ENCODE data around the gene TFDP2.

DNA sequence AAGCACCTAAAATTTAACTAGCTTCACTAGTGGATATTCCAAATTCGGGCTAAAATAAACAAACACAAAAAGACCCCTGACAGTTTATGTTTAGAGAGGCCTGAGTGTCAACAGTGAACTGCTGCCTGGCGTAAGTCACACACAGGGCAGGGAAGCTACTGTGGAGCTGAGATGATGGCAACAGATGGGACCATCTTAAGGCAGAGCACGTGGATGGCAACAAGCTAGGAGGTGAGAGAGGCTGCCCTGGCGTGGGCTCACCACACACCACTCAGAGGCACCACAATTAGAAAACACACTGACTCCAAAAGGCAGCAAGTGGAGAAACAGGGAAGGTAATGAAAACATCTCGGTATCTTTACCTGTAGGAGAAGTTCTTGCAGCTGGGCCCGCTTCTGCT is 179.6 kb downstream of the TFDP2 start:
- TF ChIP-seq, protein P1, sequence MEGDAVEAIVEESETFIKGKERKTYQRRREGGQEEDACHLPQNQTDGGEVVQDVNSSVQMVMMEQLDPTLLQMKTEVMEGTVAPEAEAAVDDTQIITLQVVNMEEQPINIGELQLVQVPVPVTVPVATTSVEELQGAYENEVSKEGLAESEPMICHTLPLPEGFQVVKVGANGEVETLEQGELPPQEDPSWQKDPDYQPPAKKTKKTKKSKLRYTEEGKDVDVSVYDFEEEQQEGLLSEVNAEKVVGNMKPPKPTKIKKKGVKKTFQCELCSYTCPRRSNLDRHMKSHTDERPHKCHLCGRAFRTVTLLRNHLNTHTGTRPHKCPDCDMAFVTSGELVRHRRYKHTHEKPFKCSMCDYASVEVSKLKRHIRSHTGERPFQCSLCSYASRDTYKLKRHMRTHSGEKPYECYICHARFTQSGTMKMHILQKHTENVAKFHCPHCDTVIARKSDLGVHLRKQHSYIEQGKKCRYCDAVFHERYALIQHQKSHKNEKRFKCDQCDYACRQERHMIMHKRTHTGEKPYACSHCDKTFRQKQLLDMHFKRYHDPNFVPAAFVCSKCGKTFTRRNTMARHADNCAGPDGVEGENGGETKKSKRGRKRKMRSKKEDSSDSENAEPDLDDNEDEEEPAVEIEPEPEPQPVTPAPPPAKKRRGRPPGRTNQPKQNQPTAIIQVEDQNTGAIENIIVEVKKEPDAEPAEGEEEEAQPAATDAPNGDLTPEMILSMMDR (conservative IDR thresholded peaks at IDR 0.05; ENCODE audit: low read length) = no peak
- TF ChIP-seq EZH2phosphoT487 (IDR thresholded peaks at IDR 0.05; ENCODE audit: borderline replicate concordance, low read depth, low read length) = no peak
